Smooth muscle cell (in vitro differentiated cells): ENCODE results near the gene TOX3. TPM values are rescaled to one million over a fixed set of nuclear protein-coding genes. Genes with fewer than 3 reads are reported as not detected.

Experiments used
- DNase-seq: peaks from one replicate; lab custom pipeline; 2025; ENCODE audit not compliant: unreplicated experiment; lab: John Stamatoyannopoulos, UW
- H2AFZ ChIP-seq: fragments of 200-600 bp; sonication (generic); 2 replicates; pipeline ENCODE4 v1.6.0; 2016; ENCODE audit warnings: antibody characterized with exemption, low read depth, mild to moderate bottlenecking
- H3F3A ChIP-seq: fragments of 200-600 bp; sonication (generic); 2 replicates; pipeline ENCODE4 v1.6.0; 2017; ENCODE audit warnings: antibody characterized with exemption, low read depth
- H3K27ac ChIP-seq: fragments of 200-600 bp; sonication (generic); 2 replicates; pipeline ENCODE4 v1.5.1; 2016; ENCODE audit warnings: low read depth, mild to moderate bottlenecking
- H3K27me3 ChIP-seq: fragments of 200-600 bp; sonication (generic); 2 replicates; pipeline ENCODE4 v1.6.1; 2016; ENCODE audit warnings: low read depth, mild to moderate bottlenecking
- H3K36me3 ChIP-seq: fragments of 200-600 bp; sonication (generic); 2 replicates; pipeline ENCODE4 v1.5.1; 2016; ENCODE audit warnings: low read depth
- H3K4me1 ChIP-seq: fragments of 200-600 bp; sonication (generic); 2 replicates; pipeline ENCODE4 v1.5.1; 2016; ENCODE audit warnings: low read depth
- H3K4me2 ChIP-seq: fragments of 200-600 bp; sonication (generic); 2 replicates; pipeline ENCODE4 v1.6.0; 2016; ENCODE audit warnings: mild to moderate bottlenecking
- H3K4me3 ChIP-seq: fragments of 200-600 bp; sonication (generic); 2 replicates; pipeline ENCODE4 v1.5.1; 2016; ENCODE audit warnings: mild to moderate bottlenecking
- H3K79me2 ChIP-seq: fragments of 200-600 bp; sonication (generic); 2 replicates; pipeline ENCODE4 v1.6.0; 2016; ENCODE audit warnings: low read depth, mild to moderate bottlenecking
- H3K9ac ChIP-seq: fragments of 200-600 bp; sonication (generic); 2 replicates; pipeline ENCODE4 v1.6.0; 2016; ENCODE audit warnings: low read depth
- H3K9me3 ChIP-seq: fragments of 200-600 bp; sonication (generic); replicated peaks from 2 replicates; pipeline ENCODE4 v1.5.1; 2016; ENCODE audit warnings: low read depth
- H4K20me1 ChIP-seq: fragments of 200-600 bp; sonication (generic); 2 replicates; pipeline ENCODE4 v1.6.0; 2016; ENCODE audit warnings: low read depth
- WGBS: methylation state at CpG from one replicate; pipeline ENCODE4 v1.1.7; 2016; ENCODE audit warnings: low lambda C conversion rate; 5-methylcytosine and 5-hydroxymethylcytosine counted together
- polyA plus RNA-seq: library from polyadenylated mRNA; unstranded; fragments of >200 nt; fragmentation: Nextera tagmentation; extraction: Ambion mirVana; gene quantifications from 2 replicates; pipeline ENCODE4 v1.2.1, GENCODE V29; 2016
- total RNA-seq: library from RNA; depleted of rRNA; stranded (reverse); fragments of >200 nt; gene quantifications from 2 replicates; pipeline ENCODE4 v1.2.3, GENCODE V29; 2014
- TF ChIP-seq, protein P1 (sequence below): fragments of 200-600 bp; sonication (generic); IDR thresholded peaks from 2 replicates; pipeline ENCODE4 v1.5.1; 2017; ENCODE audit warnings: borderline replicate concordance, mild to moderate bottlenecking, antibody characterized with exemption; ENCODE audit not compliant: insufficient read depth, poor library complexity, severe bottlenecking

TOX3 gene
- total and polyA plus RNA-seq, 2 experiments from 2014 or later = 0.18 to 0.49 TPM

DNA sequence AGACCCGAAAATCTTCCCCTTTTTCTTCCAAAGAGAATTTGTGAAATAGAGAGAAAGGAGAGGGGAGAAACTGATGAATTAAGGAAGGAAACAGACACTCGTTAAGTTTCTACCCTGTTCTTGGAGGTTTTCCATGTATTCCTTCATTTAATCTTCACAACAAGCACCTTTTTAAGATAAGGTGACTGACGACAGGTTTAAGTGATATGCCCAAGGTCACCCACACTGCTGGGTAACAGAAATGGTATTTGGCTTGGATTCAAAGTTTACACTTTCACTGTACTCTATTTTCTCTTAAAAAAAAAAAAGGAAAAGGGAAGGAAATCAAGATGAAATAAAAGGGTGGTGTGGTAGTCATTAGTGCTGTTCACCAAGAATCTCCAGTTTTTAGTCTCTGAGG, 33.5 kb upstream of the TOX3 start:
- H2AFZ ChIP-seq = no peak overlapping the region
- no peak overlapping the region for H3K9ac ChIP-seq
- 86% methylated on average over 3 of the region's 3 CpGs for WGBS
- H3K9me3 ChIP-seq = no peaks in the 10 kb centered on the region
- no peaks in the 10 kb centered on the region for H3F3A ChIP-seq
- H3K79me2 ChIP-seq = no peaks in the 10 kb centered on the region
- no peak for DNase-seq
- no peak overlapping the region for H3K4me3 ChIP-seq
- no peak overlapping the region for H3K27ac ChIP-seq
- no peaks in the 10 kb centered on the region for H3K36me3 ChIP-seq
- H3K4me1 ChIP-seq = peaks cover 12% of the 10 kb centered on the region
- TF ChIP-seq, protein P1, sequence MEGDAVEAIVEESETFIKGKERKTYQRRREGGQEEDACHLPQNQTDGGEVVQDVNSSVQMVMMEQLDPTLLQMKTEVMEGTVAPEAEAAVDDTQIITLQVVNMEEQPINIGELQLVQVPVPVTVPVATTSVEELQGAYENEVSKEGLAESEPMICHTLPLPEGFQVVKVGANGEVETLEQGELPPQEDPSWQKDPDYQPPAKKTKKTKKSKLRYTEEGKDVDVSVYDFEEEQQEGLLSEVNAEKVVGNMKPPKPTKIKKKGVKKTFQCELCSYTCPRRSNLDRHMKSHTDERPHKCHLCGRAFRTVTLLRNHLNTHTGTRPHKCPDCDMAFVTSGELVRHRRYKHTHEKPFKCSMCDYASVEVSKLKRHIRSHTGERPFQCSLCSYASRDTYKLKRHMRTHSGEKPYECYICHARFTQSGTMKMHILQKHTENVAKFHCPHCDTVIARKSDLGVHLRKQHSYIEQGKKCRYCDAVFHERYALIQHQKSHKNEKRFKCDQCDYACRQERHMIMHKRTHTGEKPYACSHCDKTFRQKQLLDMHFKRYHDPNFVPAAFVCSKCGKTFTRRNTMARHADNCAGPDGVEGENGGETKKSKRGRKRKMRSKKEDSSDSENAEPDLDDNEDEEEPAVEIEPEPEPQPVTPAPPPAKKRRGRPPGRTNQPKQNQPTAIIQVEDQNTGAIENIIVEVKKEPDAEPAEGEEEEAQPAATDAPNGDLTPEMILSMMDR = no peak
- H3K27me3 ChIP-seq = peaks cover 3% of the 10 kb centered on the region
- H4K20me1 ChIP-seq = no peaks in the 10 kb centered on the region
- no peak overlapping the region for H3K4me2 ChIP-seq

DNA sequence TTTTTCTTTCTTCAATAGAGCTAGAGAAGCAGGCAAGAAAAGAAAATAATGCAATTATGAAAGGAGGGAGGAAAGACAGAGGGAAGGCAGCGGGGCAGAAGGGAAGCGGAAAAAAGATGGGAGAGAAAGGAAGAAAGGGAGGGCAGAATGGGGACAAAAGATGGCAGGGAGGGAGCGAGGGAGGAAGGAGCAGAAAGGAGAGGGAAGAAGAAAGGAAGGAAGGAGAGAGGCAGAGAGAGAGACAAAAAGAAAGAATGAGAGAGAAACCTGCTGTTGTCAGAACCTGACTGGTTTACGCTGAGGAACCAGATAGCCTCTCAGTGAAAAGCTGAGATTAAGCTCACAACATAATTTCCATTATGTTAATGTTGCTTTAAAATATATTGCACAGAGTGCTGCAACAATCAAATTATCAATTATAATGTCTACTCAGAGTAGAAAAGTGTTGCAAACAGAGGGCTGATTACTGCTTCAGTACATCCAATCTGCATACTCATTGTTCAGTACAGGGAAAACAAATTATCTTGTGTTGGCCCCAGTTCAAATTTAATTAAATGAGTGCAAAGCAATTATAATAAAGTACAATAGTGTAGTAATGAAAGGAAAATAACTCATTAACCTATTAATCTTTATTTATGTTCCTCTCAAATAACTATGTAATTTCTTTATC, 32.0 kb upstream of the TOX3 start:
- no peak overlapping the region for H3K4me2 ChIP-seq
- H3K4me1 ChIP-seq = peaks cover 12% of the 10 kb centered on the region
- no peak overlapping the region for H3K27ac ChIP-seq
- H2AFZ ChIP-seq = no peak overlapping the region
- no peaks in the 10 kb centered on the region for H3K79me2 ChIP-seq
- H3K36me3 ChIP-seq = no peaks in the 10 kb centered on the region
- no peaks in the 10 kb centered on the region for H3K9me3 ChIP-seq
- no peak overlapping the region for H3K4me3 ChIP-seq
- H3F3A ChIP-seq = no peaks in the 10 kb centered on the region
- H4K20me1 ChIP-seq = no peaks in the 10 kb centered on the region
- TF ChIP-seq, protein P1 = no peak
- H3K27me3 ChIP-seq = peaks cover 3% of the 10 kb centered on the region
- H3K9ac ChIP-seq = no peak overlapping the region
- 83% methylated on average over 4 of the region's 4 CpGs for WGBS
- DNase-seq = no peak

DNA sequence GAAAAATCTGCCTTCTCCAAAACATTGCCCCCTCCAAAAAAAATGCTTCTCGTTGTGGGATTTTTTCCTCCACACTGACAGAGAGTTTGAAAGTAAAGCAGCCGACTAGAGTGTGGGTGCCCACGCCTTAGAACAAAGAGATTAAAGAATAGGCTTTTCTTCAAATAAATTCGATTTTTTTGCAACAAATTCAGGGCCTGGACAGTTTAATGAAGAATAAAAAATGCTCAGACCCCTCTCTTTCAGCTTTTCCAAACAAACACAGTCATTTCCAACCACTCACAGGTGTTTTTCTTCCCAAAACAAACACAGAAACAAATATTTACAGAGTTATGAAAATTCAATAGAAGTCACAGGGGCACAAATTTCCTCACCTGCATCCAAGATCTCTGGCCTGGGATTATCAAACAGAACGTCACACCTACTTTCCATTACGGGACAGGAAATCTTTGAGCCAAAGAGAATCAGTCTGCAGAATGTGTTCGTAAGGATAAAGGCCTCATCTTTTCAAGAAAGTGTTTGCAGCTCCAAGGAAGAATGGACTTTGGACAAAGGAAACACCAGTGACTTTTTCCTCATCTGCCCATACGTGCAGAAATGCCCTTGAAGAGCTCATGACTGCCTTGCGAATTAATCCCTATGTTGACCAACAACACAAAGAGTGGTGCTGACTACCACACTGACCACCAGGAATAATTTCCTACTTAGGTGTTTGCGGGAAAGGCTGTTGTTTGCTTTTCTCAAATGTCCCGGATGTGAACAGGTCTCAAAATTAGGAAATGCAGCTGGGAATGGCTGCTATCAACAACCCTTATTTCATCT, 31.3 kb upstream of the TOX3 start:
- 82% methylated on average over 11 of the region's 11 CpGs for WGBS
- TF ChIP-seq, protein P1 = no peak
- no peaks in the 10 kb centered on the region for H3K9me3 ChIP-seq

More for the DNA sequence above, 31.3 kb upstream of the TOX3 start:
- Histone ChIP-seq H3K4me2 (no peak overlapping the region), H4K20me1 (no peaks in the 10 kb centered on the region), H2AFZ (no peak overlapping the region), H3F3A (no peaks in the 10 kb centered on the region), H3K36me3 (no peaks in the 10 kb centered on the region), H3K9ac (no peak overlapping the region), H3K4me3 (no peak overlapping the region), H3K79me2 (no peaks in the 10 kb centered on the region), H3K4me1 (peaks cover 12% of the 10 kb centered on the region), H3K27me3 (peaks cover 3% of the 10 kb centered on the region), H3K27ac (no peak overlapping the region)
- DNase-seq = no peak
